Stimulated activated CD8-positive, alpha-beta memory T cell treated with anti-CD3 and anti-CD28 coated beads, Interleukin-2, amount 100 ng/mL, for 1 hour (primary cell): ENCODE measurements around the gene HADH.
"Not testable (repeated sequence)": the region's sequence is repeated elsewhere in the genome, so short reads cannot be mapped to it uniquely, and the experiment has no call there.

Source experiments
- DNase-seq, 2 donors: peaks; one replicate each; pipeline ENCODE4 v3.0.0-alpha.2; 2020; ENCODE audit warnings: low read depth in 2 of 2

HADH gene

GRCh38 chr4:107989537-107990386, at the start of gene HADH:
TSS of gene HADH (plus strand) at chr4:107989889. CDS start at chr4:107989933, 44 bp downstream.
- DNase-seq = peak; percentile 86 to 90

GRCh38 chr4:107945809-107946208, 43.9 kb upstream of the HADH start:
- no peak for DNase-seq

- DNase-seq = no peak
Observed at GRCh38 chr4:107950746-107951540, 38.7 kb upstream of the HADH start.

DNA sequence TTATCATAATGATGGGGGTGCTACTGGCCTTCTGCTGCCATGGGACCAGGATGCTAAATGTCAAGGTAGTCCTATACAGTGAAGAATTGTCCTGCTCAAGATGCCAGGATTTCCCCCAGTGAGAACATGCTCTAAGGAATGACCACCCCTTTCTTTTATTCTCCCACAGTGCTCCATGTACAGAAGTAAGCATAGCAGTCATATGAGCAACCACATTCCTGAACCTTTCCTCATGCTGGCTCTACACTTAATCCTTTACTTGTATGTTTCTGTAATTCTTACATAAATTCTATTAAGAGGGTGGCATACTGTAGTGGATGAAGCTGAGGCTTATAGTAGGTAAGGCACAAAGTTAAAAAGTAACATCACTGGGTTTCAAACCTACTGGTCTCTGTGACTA, 38.1 kb upstream of the HADH start:
- no peak for DNase-seq

GRCh38 chr4:107956011-107956410, 33.7 kb upstream of the HADH start:
- no peak for DNase-seq

DNA sequence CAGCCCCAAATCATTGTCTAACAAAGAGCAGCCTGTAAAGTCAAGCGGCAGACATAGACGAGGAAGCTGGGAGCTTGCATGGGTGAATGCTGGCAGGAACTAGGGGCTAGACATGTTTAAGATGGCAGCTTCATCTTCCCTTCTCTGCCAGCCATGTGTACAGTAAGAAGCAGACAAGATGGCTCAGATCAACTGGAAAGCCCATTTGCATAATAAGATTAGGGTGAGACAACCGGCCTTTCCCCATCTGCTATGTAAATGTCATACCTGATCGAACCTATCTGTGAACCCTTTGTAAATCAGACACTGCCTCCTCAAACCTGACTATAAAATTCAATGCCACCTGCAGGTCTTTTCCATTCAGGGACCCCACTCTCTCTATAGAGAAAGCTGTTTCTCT, 22.8 kb upstream of the HADH start:
- DNase-seq = no peak

DNA sequence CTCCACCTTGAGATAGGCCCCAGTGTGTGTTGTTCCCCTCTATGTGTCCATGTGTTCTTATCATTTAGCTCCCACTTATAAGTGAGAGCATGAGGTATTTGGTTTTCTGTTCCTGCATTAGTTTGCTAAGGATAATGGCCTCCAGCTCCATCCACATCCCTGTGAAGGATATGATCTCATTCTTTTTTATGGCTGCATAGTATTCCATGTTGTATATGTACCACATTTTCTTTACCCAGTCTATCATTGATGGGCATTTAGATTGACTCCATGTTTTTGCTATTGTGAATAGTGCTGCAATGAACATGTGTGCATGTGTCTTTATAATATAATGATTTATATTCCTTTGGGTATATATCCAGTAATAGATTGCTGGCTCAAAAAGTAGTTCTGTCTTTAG, 22.2 kb upstream of the HADH start:
- not testable (repeated sequence) for DNase-seq

DNA sequence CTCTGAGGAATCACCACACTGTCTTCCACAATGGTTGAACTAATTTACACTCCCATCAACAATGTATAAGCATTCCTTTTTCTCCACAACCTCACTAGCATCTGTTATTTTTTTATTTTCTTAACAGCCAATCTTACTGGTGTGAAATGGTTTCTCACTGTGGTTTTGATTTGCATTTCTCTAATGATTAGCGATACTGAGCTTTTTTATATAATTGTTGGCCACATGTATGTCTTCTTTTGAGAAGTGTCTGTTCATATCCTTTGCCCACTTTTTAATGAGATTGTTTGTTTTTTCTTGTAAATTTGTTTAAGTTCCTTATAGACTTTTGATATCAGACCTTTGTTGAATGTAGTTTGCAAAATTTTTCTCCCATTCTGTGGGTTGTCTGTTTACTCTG, 21.8 kb upstream of the HADH start:
- DNase-seq = not testable (repeated sequence)

- no peak for DNase-seq
Observed at GRCh38 chr4:107970063-107970798, 19.5 kb upstream of the HADH start.

DNA sequence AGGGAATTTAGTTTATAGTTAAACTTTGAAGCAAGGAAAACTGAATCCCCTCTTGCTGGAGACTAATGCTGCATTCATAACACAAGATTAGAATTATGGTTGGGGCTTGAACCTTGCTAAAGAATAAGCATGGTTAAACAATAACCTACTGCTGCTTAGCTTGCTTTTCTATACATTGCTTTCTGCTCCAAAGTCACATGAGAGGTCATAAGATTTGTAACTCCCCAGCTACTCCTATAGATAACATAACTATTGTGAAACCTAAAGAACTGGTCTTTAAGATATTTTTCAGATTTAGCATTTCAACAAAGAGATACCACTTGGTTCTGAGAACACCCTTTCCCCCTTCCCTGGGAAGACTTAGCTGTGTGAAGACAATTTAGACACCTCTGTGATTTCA, 17.1 kb upstream of the HADH start:
- no peak for DNase-seq

DNA sequence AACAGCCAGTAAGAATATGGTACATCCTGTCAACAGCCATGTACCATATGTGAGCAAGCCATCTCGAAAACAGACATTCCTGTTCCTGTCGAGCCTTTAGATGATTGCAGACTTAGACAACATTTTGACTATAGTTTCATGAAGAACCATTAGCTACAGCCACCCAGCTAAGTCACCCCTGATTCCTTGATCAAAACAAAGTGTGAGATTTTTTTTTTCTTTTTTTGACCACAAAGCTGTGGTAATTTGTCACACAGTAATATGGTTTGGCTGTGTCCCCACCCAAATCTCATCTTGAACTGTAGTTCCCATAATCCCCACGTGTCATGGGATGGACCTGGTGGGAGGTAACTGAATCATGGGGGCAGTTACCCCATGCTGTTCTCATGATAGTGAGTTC, 15.2 kb upstream of the HADH start:
- no peak for DNase-seq

- no peak for DNase-seq
Observed at GRCh38 chr4:107977482-107977881, 12.2 kb upstream of the HADH start.

- DNase-seq = no peak
Observed at GRCh38 chr4:107977966-107978705, 11.6 kb upstream of the HADH start.

DNA sequence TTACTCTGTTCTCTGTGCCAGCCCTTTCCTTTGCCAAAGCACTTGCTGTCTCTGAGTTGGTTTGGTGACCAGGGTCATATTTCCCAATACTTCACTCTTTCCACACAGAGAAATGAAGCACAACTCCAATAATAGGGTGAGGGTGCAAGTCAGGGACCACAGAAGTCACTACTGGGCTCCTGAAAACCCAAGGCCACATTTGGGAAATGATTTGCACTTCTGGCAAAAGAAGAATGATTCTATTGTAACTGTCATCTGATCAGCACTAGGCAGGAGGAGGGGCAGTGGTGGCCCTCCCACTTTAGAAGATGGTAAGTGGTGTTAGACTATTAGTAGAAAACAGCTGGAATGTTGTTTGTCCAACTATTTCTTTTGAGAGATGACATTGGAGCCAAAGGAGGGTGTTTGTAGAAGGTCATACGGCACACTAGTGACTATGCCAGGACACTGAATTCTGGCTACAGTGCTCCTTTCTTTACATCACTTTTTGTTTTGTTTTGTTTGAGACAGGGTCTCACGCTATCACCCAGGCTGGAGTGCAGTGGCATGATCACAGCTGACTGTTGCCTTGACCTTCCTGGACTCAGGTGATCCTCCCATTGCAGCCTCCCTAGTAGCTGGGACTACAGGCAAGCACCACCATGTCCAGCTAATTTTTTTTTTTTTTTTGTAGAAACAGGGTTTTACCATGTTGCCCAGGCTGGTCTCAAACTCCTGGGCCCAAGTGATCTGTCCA, 10.8 kb upstream of the HADH start:
- DNase-seq = no peak

DNA sequence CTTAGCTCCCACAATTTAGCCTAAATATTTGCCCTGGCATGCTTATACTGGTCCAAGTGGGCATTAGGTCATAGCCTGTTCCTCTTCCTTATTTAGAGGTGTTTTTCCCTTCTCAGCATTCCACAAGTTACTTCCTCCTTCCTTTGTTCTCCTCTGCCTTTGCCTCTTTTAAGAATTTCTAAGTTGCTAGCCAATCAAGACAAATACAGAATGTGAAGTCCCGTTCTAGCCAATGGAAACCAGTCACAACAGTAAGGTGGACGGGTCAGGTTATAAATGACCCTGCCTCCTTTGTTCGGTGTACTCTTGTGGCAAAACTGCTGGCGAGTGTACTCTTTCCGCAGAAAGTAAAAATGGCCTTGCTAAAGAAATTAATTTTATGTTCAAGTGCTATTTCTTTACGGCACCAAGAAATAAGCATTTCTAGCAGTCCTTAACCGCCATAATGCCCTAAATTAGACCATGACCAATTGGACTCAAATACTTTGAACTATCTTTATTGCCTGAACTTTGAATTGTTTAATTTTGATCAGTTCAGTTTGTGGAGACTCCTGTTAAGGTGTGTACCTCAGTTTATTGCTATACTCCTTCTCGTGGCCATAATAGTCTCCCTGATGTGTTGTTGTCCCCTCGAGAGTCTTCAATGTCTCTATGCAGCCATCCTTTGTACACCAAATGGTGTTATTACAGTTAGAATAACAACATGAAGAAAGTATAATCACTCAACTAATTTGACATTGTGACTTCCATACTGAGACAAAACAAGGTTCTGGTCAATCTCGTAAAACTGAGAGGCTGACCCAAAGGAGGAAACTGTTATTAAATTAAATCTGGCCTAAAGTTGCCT, 1.6 kb upstream of the HADH start:
- no peak for DNase-seq

DNA sequence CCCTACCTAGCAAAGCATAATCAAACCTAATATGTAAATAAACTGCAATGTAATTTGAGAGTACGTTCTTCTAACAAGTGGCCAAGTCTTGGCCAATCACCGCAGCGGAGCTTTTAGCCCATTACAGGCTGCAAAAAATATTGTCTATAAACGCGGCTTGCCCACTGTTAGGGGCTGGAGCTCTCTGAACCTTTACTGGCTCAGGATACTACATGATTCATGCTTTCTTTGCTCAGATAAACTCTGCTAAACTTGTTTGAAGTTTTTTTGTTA, 990 bp upstream of the HADH start:
- no peak for DNase-seq

GRCh38 chr4:107989162-107989536, 540 bp upstream of the HADH start:
- DNase-seq = no peak

DNA sequence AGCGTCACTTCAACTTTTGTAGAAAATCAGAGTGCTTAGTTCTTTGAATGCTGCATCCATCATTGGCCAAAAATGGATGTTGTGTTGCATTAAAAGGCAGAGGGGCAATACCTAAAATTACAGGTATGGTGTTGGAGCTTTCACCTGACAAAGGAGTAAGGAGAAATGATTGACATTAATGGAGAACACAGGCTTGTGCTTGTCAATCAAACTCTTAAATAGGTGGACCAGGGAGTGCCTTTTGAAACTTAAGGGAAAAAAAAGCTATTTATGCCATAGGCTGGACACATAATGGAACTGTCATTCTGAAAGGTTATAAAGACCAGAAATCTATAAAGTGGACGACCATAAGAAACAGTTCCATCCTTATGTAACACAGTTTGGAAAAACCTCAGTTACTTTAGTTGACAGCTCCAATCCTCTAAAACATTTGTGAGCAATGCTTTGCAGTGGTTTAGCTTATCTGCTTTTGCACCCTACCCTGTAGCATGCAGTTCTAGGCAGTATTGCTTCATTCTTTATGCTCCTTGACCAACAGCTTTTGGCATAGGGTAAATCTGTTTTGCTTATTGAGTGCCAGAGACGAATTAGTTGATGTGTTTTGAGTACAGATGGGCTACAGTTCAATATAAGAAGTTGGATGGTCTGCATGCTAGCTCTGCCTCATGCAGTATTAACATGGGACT, 2.4 kb downstream of the HADH start:
- DNase-seq = no peak

DNA sequence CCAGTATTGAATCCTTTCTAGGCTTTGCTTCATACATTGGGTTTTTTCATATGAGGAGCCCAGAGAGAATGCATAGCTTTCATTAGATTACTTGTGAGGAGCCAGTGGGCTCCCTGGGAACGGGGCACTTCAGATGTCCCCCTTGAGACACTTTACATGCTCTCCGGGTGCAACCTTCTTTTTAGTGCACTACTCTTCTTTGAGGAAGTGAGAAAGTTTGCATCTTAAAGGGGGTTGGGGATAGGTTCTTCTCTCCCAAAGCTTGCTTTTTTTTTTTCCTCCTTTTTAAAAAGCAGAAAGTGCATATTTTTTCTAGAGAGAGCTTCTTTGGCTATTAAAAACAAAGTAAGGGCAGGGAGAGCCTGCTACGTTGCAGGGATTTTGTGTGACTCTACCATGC, 4.3 kb downstream of the HADH start:
- no peak for DNase-seq

DNA sequence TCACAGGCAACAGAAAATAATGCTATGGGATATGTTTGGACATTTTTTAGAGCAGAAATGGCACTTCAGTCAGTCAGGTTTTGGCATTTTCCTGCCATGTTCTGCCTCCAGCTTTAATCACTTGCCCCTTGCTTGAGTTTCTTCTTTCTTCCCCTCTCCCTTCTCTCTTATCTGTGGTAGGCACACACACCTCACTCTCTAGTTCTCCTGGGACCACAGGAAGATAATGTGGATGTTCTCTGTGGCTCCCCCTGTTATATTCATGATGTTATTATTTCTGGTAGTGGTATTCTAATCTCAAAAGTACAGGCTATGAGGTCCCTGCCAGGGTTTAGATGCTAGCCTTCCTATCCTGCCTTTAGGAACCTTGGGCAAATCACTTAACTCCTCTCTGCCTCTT, 5.2 kb downstream of the HADH start:
- no peak for DNase-seq
